ENCODE results near the gene GOLPH3L. TPM values are rescaled to one million over a fixed set of nuclear protein-coding genes. Genes with fewer than 3 reads are reported as not detected.

Gene GOLPH3L
- total RNA-seq, result 26.2 to 27.6 TPM (median 26.6 TPM) in 3 replicates

DNA sequence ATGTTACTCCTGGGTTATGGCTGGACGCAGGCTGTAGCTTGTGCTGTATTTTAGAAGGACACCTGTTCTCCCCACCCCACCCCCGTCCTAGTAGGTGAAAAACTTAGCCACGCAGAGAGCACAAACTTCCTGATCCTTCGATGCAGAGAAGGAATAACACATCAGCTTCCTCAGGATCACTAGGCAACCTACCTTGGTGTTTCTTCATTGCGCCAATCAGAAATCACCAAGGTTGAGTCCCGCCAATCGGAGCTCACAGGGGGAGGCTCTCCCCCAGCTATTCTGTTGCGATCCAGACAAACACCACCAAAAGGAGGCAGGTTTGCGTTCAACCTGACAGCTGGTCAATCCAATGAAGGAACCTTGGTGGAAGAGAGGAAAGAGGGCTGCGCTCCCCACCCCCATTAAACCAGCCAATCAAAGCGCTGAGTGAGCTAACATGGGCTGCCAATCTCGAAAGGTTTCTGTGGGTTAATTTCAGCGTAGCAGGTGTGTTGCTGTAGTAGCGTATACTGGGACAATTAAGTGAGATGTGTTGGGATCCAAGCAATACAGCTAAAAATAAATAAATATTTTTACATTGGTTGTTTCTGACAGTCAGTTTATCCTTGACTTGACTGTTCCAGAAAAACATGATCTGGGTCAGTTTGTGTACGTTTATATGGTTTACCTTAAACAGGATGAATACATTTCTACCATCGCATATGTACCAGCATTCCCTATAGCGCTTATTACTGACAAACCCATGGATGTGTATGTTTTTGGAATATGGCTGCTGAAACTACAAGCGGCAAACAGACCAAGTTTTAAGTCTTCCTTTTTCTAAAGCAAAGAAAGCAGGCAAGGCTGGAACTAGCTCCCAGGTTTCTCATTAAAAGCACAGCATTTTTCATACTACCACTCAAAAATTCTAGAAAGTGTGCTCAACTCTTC, at the start of gene GOLPH3L:
GOLPH3L (minus strand) TSS at position 160 of the 933 bp plus-strand sequence. CDS start 2,316 bp downstream, outside the sequence.
- H3K9me3 Mint-ChIP-seq, result no peaks in the 10 kb centered on the region
- H3K27me3 Mint-ChIP-seq (ENCODE audit: low read depth), result peaks cover 11% of the 10 kb centered on the region
- H3K4me3 Mint-ChIP-seq, result peak within 1 kb of the TSS; percentile 95
- H3K36me3 Mint-ChIP-seq, result peaks cover 11% of the 10 kb centered on the region
- DNase-seq (ENCODE audit: low spot score in 2 of 2, unreplicated experiment in 2 of 2), result peak; percentile 77 to 87
- H3K27ac Mint-ChIP-seq, result peak within 1 kb of the TSS; percentile 97
- TF ChIP-seq, protein P1, sequence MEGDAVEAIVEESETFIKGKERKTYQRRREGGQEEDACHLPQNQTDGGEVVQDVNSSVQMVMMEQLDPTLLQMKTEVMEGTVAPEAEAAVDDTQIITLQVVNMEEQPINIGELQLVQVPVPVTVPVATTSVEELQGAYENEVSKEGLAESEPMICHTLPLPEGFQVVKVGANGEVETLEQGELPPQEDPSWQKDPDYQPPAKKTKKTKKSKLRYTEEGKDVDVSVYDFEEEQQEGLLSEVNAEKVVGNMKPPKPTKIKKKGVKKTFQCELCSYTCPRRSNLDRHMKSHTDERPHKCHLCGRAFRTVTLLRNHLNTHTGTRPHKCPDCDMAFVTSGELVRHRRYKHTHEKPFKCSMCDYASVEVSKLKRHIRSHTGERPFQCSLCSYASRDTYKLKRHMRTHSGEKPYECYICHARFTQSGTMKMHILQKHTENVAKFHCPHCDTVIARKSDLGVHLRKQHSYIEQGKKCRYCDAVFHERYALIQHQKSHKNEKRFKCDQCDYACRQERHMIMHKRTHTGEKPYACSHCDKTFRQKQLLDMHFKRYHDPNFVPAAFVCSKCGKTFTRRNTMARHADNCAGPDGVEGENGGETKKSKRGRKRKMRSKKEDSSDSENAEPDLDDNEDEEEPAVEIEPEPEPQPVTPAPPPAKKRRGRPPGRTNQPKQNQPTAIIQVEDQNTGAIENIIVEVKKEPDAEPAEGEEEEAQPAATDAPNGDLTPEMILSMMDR (IDR thresholded peaks at IDR 0.05; ENCODE audit: unreplicated experiment), result no peak
- H3K4me1 Mint-ChIP-seq, result peaks cover 20% of the 10 kb centered on the region

DNA sequence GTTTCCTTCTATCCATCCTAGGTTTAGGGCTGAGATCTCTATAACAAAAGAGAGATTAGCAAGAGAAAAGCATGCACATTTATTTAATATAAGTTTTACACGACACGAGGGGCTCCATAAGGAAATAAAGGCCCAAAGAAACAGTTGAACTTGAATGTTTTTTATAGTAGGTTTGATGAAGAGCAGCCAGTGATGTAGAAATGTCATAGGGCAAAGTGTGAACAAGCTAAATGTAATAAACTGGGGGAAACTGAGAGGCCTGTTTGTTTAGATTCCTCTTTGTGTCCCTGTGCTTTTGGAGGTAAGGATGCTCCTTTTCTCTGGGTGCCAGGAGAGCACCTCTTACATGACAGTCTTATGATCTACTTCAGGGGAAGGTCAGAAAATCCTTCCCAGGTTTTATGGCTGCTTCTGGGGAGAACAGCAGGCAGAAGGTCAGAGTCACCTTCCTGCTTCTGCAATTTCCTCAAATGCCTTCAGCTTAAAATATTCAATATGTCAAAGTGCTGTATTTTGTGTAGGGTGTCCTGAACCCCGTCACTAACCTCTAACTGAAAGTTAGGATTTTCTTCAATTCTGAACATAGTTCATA, 33.3 kb upstream of the GOLPH3L start:
- DNase-seq (ENCODE audit: low spot score in 2 of 2, unreplicated experiment in 2 of 2), result no peak
- Mint-ChIP-seq H3K27me3 (ENCODE audit: low read depth) (no peaks in the 10 kb centered on the region), H3K27ac (no peak overlapping the region), H3K4me1 (no peaks in the 10 kb centered on the region), H3K9me3 (no peaks in the 10 kb centered on the region), H3K36me3 (no peaks in the 10 kb centered on the region), H3K4me3 (no peak overlapping the region)
- TF ChIP-seq, protein P1 (IDR thresholded peaks at IDR 0.05; ENCODE audit: unreplicated experiment), result no peak

DNA sequence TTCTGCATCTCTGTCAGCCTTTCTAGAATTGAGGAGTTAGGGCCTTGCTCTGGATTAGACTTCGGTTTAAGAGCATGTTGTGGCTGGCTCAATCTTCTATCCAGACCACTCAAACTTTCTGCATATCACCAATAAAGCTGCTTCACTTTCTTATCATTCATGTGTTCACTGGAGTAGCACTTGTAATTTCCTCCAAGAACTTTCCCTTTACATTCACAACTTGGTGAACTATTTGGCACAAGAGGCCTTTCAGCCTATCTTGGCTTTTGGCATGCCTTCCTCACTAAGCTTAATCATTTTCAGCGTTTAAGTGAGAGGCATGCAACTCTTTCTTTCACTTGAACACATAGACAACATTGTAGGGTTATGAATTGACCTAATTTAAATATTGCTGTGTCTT, 27.4 kb upstream of the GOLPH3L start:
- H3K27ac Mint-ChIP-seq, result no peak overlapping the region
- H3K9me3 Mint-ChIP-seq, result peaks cover 11% of the 10 kb centered on the region
- TF ChIP-seq, protein P1 (IDR thresholded peaks at IDR 0.05; ENCODE audit: unreplicated experiment), result no peak

DNA sequence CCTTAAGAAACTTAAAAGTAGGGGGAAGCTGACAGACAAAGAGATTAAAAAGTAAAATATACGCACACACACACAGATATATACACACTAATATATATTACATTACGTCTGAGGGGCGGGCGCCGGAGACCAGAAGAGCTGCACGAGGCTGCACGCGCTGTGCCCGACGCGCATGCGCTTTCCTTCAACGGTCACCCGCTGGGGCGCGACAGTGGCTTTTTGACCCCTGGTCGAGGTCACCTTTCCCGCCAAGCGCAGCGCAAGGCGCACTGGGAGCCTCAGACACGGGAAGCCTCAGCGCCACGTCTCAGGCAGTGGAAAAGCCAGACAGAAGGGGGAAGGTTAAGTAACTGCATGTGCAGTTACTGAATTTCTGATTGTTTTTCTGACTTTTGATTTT, 23.7 kb upstream of the GOLPH3L start, which contains the start of gene HORMAD1:
HORMAD1 (minus strand) TSS at position 193 of the 400 bp plus-strand sequence. CDS start 1,390 bp downstream, outside the sequence.
- no peaks in the 10 kb centered on the region for H3K4me1 Mint-ChIP-seq
- H3K27ac Mint-ChIP-seq, result no peak within 1 kb of the TSS
- no peak within 1 kb of the TSS for H3K4me3 Mint-ChIP-seq
- H3K36me3 Mint-ChIP-seq, result no peaks in the 10 kb centered on the region
- H3K27me3 Mint-ChIP-seq (ENCODE audit: low read depth), result no peaks in the 10 kb centered on the region
- TF ChIP-seq, protein P1 (IDR thresholded peaks at IDR 0.05; ENCODE audit: unreplicated experiment), result no peak
- no peak for DNase-seq (ENCODE audit: low spot score in 2 of 2, unreplicated experiment in 2 of 2)
- peaks cover 11% of the 10 kb centered on the region for H3K9me3 Mint-ChIP-seq

More for the DNA sequence above, 27.4 kb upstream of the GOLPH3L start:
- Mint-ChIP-seq H3K36me3 (no peaks in the 10 kb centered on the region), H3K27me3 (ENCODE audit: low read depth) (no peaks in the 10 kb centered on the region), H3K4me1 (no peaks in the 10 kb centered on the region), H3K4me3 (no peak overlapping the region)
- DNase-seq (ENCODE audit: low spot score in 2 of 2, unreplicated experiment in 2 of 2), result no peak

DNA sequence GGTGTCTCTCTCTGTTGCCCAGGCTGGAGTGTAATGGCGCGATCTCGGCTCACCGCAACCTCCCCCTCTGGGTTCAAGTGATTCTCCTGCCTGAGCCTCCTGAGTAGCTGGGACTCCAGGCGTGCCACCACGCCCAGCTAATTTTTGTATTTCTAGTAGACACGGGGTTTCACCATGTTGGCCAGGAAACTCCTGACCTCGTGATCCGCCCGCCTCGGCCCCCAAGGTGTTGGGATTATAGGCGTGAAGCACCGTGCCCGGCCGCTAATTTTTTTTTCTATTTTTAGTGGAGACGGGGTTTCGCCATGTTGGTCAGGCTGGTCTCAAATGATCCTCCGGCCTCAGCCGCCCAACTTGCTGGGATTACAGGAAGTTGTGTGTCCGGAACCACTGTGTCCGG, 23.1 kb upstream of the GOLPH3L start:
- peaks cover 11% of the 10 kb centered on the region for H3K9me3 Mint-ChIP-seq
- no peaks in the 10 kb centered on the region for H3K27me3 Mint-ChIP-seq (ENCODE audit: low read depth)
- no peak overlapping the region for H3K27ac Mint-ChIP-seq
- TF ChIP-seq, protein P1 (IDR thresholded peaks at IDR 0.05; ENCODE audit: unreplicated experiment), result no peak
- no peaks in the 10 kb centered on the region for H3K36me3 Mint-ChIP-seq
- H3K4me1 Mint-ChIP-seq, result no peaks in the 10 kb centered on the region
- no peak overlapping the region for H3K4me3 Mint-ChIP-seq
- no peak for DNase-seq (ENCODE audit: low spot score in 2 of 2, unreplicated experiment in 2 of 2)

Data from mesothelial cell of epicardium (in vitro differentiated cells).